NCI-H1048 (cell line): ENCODE data around the gene URM1.

Experiments
- DNase-seq: peaks from one replicate; lab custom pipeline; 2025; lab: John Stamatoyannopoulos, UW

Gene URM1

GRCh38 chr9:128349125-128349524 lies 22.0 kb upstream of the URM1 start:
- DNase-seq, result no peak

DNA sequence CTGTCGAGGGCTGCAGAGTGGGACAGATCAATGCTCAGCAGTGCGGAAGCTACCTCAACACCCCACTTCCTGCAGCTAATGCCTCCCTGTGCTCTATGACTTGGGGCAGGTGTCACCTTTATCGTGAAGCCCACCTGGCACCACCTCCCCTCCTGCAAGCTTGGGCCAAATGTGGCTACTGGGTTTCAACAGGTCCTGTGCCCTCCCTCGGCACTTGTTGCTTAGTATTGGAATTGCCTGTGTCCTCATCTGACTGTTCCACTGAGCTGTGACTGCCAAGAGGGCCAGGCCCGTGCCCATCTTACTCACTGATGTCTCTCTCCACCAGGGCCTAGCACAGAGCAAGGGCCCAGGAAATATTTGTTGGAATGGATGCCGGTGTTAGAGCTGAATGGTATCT lies 21.4 kb upstream of the URM1 start:
- no peak for DNase-seq

DNA sequence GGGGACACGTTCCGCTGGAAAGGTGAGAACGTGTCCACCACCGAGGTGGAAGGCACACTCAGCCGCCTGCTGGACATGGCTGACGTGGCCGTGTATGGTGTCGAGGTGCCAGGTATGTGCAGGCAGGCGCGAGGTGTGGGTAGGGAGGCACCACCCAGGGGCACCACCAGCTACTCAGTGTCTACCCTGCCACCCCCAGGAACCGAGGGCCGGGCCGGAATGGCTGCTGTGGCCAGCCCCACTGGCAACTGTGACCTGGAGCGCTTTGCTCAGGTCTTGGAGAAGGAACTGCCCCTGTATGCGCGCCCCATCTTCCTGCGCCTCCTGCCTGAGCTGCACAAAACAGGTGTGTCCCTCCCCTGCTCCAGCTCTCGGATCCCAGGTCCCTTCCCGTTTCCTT lies 15.7 kb upstream of the URM1 start:
- no peak for DNase-seq

GRCh38 chr9:128358090-128358489 lies 13.1 kb upstream of the URM1 start:
- no peak for DNase-seq

DNA sequence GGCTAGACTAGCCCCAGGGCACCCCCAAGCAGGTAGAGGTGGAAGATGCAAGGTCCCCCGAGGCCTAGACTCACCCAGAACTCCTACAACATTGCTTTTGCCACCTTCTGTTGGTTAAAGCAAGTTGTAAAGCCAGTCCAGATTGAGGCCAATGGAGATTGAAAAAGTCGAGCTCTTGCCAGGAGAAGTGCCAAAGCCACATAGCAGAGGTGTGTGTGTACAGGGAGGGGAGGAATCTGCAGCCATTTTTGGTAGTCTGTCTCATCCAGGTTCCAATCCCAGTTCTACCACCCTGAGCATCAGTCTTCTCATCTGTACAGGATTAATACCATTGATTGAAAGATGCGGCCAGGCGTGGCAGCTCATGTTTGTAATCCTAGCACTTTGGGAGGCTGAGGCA lies 12.3 kb upstream of the URM1 start:
- no peak for DNase-seq

DNA sequence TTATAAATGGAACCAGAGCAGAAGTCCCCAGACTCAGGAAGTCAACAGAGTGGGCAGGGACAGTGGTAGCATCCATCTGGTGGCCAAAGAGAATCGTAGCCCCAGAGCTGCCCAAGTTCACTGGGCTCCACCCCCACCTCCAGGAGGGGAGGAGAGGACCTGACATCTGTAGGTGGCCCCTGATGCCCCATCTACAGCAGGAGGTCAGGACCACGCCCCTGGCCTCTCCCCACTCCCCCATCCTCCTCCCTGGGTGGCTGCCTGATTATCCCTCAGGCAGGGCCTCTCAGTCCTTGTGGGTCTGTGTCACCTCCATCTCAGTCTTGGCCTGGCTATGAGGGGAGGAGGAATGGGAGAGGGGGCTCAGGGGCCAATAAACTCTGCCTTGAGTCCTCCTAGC lies 10.3 kb upstream of the URM1 start:
- no peak for DNase-seq

- DNase-seq, result no peak
These were observed 9.7 kb upstream of the URM1 start for GRCh38 chr9:128361296-128361985.

- peak; percentile 60 for DNase-seq
These were observed 9.1 kb upstream of the URM1 start for GRCh38 chr9:128361986-128362646.

DNA sequence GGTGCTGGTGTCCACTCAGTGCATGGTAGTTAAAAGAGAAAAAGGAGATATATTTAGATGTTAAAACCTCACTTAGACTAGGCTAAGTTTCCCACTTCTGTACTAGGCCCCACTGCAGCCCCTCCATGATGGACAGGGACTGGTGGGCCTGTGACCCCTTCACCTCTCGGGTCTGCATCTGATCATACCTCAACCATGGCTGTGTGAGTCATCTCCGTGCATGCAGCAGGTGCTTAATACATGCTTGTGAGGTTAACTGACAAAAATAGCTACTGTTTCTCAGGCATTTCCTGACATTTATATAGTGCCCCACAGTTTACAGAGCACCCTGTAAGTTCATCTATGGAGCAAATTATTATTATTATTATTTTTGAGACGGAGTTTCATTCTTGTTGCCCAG lies 8.4 kb upstream of the URM1 start:
- no peak for DNase-seq

GRCh38 chr9:128365525-128365924 lies 5.6 kb upstream of the URM1 start:
- DNase-seq, result no peak

GRCh38 chr9:128369024-128369706 lies 2.0 kb upstream of the URM1 start:
- no peak for DNase-seq

DNA sequence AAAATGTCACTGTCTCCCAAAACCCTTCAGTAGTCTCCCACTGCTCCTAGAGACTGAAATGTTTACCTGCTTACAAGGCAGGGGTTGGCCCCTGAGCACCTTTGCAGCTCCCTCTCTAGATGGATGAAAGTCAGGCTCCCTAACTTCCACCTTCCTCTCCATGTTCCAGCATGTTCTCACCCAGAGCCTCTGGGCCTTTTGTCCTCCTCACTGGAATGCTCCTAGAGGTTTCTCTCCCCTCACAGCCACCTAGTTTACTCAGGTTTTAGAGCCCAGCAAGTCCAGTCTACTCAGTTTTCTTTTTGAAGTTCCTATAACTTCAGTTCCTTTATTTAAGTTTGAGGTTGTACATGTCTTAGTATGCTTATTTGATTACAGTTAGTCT lies 815 bp upstream of the URM1 start:
- DNase-seq, result no peak

GRCh38 chr9:128371630-128372117 lies 500 bp downstream of the URM1 start:
- DNase-seq, result no peak

DNA sequence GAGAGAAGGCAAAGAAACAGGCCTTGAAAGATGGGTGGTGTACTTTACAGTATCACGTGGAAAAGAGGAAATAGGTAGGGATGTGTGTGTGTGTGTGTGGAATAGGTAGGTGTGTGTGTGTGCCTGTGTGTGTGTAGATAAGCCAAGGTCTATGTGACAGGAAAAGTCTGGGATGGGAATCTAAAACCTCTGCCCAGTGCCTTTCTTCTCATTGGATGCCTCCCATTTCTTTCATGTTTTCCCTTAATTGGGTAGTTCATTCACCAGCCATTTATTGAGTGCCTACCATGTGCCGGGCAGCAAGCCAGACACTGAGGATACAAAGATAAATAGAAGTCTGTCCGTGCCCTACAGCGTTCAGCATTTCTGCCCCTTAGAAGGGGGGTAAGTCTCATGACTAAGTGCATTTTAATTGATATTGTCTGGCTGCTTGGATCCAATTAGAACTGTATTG lies 1.0 kb downstream of the URM1 start:
- no peak for DNase-seq

- DNase-seq, result no peak
These were observed 1.6 kb downstream of the URM1 start for GRCh38 chr9:128372784-128373183.

- DNase-seq, result no peak
These were observed 3.1 kb downstream of the URM1 start for GRCh38 chr9:128374221-128374675.

DNA sequence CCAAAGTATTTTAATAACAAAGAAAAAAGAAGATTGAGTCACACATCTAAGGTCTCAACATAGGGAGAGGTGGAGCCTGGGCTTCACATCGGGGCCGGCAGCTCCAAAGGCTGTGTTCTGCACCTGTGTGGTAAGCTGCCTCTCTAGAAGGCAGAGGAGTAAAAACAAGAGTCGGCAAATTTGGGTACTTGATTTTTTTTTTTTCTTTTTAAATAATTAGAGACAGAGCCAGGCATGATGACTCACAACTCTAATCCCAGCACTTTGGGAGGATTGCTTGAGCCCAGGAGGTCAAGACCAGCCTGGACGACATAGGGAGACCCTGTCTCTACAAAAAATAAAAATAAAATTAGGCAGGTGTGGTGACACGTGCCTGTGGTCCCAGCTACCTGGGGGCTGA lies 4.7 kb downstream of the URM1 start:
- DNase-seq, result no peak

- no peak for DNase-seq
These were observed 11.1 kb downstream of the URM1 start for GRCh38 chr9:128382261-128382660.

DNA sequence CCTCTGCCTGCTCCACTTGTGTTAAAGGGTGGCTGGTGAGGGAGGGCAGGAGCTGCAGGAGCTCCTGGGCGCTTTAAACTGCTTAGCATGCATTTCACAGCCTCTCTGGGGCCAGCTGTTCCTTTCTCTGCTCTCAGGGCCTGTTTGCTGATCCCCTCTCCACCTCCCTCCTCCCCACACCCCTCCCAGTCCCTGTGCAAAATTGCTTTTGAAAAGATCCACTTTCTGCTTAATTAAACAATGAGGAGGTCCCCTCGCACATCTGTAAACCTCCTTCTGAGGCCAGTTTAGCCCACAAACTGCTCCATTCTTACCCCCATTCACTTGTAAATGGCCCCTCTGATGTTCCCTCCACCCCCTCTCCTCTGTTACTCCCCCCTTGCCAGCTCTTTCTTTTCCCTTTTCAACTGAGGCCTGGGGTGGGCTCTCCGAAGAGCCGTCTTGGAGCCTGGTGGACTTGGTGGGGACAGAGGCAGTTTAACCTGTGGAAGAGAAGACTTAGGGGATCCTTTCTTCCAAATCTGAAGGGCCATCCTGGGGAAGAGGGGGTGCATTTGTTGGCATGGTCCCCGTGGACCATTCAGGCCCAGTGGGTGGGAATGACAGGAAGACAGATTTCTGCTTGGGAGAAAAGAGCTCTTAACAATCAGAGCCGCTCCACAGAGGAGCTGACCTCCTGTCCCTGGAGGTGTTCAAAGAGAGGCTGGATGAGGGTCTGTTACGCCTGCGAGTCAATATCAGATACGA lies 12.0 kb downstream of the URM1 start:
- DNase-seq, result no peak

DNA sequence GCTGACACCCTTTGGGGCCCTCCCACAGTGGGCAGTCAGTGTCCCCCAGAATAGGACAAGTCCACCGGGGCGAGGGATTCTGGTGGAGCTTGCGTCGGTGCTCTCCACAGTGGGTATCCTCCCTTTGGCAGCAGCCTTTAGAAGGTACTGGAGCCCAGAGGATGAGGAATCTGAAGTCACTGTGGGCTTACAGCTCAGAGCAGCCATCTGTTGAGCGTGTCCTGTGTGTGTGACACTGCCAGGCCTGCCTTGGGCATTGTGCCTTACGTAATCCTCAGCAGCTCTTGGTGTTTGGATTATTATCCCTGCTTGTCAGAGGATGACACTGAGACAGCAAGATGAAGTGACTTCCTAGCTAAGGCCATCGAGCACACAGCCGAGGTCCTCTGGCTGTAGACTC lies 12.6 kb downstream of the URM1 start:
- no peak for DNase-seq

GRCh38 chr9:128384801-128385495 lies 13.8 kb downstream of the URM1 start:
- DNase-seq, result no peak
